ENCODE data around the gene RAB31. TPM values are rescaled to one million over a fixed set of nuclear protein-coding genes. Genes with fewer than 3 reads are reported as not detected.

Gene RAB31
- total RNA-seq, 1 donor from 2014 or later = 30.3 TPM

DNA sequence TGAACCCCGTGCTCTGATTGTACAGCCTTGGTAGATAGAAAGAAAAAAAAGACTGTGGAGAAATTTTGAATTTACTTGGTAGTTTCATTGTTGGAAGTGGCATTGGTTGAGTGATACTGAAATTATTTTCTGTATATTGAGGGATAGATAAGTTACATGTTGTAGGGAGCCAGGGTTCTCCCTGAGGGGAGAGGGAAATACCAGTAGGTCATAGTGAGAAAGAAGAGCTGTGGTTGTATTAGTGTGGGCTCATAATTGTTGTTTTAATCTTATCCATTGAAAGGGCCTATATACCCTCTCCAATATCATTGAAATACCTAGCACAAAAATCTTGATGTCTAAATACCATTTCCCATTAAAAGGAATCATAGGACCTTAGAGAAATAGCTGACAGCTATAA is 16.9 kb upstream of the RAB31 start:
- no peak for DNase-seq (ENCODE audit: low spot score)

DNA sequence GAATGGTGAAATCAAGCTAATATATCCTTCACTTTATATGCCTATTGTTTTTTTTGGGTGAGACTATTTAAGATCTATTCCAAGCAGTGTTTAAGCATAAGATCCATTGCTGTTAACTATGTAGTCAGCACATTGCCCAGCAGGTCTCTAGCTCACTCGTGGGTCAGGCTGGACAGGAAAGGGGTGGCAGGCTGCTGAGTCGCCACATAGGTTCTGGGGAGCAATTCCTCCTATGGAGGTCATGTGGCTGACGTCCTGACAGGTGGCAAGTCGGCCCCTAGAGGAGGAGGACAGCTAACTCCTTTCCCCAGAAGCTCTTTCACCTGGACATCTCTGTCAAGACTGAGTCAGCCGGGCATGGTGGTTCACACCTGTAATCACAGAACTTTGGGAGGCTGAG is 13.9 kb upstream of the RAB31 start:
- DNase-seq (ENCODE audit: low spot score) = no peak

DNA sequence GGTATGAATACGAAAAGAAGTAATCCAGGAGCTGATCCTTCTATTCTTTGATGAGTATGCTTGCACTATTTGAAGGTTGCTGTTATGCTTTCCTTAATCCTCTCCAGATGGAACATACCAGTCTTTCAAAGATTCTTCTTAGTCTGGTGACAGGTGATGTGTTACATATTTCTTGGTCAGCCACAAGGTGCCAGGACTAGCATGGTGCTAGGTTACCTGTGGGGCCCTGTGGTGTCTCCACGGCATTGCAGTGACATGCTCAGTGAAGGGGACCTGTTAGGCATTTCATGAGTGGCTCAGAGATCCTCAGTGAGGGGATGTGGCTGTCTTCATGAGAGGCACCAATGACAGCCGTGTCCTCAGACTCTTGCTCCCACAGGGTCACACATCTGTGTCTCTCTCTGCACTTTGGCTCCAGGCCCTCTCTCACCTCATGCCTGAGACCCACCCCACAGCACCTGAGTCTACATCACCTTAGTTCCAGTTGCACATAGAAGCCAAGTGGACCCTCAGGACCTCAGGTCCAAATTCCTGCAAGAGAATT is 13.1 kb upstream of the RAB31 start:
- no peak for DNase-seq (ENCODE audit: low spot score)

DNA sequence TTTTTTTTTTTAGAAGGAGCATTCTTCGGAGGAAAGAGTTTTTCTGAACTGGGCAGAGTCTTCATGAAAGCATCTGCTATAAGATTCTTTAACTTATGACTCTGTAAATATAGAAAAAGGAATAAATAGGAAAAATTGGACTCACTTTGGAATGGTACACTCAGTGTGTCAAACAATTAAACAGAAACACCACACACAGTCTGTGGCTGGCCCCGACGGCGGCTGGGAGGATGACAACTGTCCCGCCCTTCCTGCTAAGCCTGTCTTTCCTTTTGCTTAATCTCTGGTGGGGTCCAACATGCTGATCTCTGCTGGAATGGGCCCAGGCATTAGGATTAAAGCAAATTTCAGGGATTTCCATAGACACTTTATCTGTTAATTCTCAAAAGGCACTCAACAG is 12.5 kb upstream of the RAB31 start:
- no peak for DNase-seq (ENCODE audit: low spot score)

DNA sequence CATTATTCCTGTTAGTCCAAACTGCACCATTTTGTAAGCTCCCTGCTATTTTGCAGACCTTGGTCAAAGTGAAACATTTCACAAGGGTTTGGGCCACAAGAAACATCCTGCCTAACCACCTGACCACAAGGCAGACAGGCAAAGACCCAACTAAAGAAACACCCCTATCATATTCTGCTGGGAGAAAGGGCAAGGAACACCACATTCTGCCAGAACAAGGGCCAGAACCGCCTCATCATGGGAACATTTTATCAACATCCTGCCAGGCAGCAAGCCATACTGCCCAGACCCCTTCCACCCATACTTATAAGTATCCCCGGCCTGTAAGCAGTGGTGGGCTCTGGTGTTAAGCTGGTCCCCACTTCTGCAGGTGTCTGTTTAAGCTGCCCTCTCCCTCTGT is 12.0 kb upstream of the RAB31 start:
- no peak for DNase-seq (ENCODE audit: low spot score)

DNA sequence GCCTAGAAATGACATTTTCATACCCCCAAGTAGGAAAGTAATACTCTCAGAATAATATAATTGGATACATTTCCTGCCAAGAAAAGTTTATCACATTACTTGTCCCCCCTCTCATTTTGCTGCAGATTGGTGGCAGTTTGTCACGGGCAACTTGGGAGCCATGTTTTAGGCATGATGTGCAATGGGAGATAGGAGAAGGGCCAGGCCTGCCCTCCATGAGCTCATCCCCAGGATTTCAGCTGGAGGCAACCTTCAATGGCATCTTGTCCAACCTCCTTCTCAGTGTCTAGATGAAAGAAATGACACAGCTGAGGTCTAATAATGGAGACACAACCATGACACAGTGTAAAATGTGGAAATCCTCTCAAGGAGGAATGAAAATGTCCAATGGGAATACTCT is 11.4 kb upstream of the RAB31 start:
- no peak for DNase-seq (ENCODE audit: low spot score)

DNA sequence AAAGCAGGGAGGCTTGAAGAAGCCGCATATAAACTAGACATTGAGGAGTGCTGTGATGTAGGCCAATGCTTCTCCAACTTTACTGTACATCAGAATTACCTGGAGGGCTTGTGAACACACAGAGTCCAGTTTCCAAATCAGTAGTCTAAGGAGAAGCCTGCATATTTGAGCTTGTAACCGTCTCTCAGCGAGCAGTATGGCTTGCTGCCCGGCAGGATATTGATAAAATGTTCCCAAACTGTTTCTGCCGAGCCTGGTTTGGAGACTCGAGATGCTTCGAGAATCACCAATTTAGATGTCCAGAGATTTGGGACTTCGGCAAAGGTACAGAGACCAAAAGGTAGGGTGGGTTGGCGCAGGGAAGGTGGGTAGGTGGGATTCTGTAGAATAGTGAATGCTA is 11.0 kb upstream of the RAB31 start:
- DNase-seq (ENCODE audit: low spot score) = no peak

DNA sequence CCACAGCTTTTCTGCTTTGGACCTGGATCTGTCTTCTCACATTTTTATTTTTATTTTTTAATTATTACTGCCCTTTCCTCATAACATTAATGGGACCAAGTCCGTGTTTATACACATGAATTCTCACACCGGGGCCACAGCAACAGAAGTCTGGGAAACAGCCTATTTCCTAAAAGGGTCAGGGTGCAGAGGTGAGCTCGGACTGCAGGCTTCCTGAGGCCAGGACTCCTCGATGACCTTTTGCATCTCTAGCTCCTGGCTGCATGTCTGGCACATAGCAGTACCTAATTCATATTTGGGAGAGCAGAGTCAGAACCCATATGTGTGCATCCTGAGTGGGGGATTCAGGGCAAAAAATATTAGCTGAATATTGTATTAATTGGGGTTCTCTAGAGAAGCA is 9.6 kb upstream of the RAB31 start:
- DNase-seq (ENCODE audit: low spot score) = no peak

DNA sequence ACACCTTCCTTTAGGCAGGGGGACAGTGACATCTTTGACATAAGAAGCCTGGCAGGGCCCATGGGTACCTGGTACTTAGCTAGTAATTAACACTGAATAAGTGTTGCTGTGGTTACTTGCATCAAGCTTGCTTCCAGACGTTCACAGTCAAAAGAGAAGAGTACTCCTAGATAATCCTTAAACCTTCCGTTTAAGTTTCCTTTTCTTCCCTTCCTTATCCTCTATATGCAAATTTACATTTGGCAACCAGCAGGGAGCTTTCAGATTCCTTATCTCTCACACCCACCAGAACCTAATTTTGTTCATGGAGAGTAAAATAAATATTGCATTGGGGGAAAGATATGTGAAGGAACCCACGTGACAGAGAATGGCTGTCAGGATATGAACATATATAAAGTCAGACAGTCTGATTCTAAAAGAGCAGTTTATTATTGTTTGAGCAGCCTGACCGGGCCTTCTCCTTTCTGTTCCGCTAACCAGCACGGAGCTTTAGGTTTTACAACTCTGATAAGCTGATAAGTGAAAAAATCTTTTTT is 7.8 kb upstream of the RAB31 start:
- DNase-seq (ENCODE audit: low spot score) = no peak

DNA sequence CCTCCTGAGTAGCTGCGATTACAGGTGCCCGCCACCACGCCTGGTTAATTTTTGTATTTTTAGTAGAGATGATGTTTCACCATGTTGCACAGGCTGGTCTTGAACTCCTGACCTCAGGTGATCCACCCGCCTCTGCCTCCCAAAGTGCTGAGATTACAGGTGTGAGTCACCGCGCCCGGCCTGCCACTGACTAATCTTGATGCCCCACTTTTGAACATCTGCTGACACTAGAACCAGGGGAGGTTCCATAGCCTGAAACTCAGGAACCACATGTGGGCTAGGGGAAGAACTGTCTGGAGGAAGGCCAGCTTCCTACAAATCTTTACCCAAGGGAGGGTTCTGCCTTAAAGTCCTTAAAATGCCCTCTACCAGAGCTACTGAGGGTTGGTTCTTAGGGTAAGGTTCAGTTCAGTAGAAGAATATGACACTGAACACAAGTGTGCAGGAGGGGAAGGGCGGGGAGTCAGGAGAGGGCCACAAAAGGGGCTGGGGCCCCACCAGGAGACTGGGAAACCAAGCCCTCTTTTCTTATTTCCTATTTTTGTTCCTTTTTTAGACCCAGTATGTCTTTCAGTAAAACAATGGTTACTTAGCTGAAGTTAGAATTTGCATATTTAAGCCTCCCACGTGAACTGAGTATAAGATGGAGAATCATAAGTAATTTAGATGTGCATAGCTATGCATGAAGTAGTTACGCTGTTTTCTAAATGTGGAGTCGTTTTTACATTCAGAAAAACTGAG is 6.3 kb upstream of the RAB31 start:
- DNase-seq (ENCODE audit: low spot score) = no peak

DNA sequence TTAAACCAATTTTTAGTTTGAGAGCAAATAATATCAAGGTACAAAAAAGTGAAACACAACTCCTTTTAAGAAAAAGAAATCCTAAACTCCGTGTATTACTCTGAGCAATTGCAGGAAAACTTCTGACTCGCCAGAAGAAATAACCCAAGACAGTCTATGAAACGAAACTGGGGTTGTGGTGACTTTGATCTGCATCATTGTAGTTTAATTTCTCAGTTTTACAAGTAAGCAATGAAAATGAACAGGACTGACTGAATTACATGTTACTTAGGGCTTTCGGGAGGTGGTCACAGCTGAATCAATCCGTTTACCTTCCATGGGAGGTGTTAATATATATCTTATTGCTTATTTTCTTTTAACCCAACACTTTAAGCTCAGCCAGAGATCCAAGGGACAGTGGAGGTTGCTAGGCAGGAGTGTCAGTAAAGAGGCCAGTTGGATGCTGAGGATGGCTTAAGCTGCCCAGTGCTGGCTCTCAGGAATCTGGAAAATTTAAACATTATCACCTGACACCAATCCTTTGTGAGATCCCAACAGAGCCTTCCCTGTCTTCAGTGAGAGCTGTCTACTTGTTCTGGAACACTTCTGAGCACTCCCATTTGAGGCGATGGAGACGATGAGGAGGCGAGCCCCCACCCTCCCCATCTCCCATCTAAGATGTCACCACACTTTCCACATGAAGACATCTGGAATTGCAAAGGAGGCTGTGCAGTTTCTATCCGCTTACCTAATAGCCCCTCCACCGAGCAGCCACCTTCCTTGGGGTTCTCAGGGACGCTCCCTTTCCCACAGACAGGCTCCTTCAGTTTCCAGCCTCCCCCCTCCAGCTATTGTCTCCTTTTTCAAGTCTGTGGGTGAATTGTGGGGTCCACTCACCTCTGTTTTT is 3.6 kb upstream of the RAB31 start:
- no peak for DNase-seq (ENCODE audit: low spot score)

DNA sequence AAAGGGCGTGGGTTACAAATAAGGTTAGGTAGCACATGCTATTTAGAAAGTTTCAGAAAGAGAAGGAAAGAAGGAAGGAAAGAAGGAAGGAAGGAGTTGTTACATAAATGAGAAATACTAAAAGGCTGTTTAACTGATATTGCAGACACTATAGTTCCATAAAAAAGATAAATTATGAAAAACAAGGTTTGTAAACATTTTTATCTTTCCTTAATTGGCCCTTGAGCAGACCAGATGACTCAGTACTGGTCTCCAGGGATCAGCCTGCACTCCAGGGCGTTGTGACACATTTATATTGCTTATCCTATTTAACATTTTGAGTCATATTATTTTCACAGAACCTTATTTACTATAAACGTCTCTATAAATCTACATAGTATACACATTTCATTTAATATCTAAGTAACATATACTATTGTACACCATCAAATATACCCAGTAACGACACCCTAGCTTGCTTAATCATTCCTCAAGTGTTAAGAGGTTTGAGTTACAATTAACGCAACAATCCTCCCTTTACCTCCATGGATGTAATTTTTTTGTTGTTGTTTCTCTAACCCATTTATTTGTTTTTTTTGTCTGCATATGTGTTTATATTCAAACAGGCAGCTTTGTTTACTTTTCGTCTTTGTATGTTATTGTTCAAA is 2.8 kb upstream of the RAB31 start:
- no peak for DNase-seq (ENCODE audit: low spot score)

DNA sequence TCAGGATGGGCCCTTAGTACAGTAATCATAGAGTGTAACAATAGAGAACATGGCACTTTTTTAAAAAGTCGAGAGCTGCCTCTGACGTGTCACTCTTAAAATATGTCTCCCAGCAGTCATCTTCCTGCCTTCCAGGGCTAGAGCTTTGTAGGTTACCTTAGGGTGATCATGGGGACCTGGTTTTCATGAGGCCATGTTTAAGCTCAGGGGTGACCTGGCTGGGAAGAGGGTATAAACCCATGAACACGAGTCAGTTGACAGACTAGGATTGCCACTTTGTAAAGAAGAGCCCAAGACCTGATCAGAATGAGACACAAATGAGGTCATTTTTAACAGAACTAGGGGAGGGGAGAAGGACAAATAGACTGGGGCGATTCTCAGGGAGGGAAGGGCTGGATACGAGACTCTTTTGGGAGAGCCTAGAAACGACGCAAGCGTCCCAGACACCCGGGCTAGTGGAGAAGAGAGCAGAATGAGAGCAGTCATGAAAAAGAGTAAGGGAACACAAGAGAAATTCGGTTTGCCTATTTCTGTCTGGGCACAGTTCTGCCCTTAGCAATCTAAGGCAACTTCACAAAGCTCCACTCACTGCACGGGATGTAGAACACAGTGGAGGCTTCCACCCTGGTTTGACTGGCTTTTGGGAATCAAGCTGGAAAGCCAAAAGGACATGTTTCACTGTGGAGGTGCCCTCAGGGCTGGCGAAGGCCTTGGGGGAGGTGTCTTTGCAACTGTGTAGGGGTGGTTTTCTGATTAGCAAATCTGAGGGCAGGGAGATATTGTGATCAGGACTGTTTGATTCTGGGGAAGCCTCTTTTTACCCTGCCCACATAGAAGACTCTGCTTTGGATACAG is 1.8 kb upstream of the RAB31 start:
- no peak for DNase-seq (ENCODE audit: low spot score)

DNA sequence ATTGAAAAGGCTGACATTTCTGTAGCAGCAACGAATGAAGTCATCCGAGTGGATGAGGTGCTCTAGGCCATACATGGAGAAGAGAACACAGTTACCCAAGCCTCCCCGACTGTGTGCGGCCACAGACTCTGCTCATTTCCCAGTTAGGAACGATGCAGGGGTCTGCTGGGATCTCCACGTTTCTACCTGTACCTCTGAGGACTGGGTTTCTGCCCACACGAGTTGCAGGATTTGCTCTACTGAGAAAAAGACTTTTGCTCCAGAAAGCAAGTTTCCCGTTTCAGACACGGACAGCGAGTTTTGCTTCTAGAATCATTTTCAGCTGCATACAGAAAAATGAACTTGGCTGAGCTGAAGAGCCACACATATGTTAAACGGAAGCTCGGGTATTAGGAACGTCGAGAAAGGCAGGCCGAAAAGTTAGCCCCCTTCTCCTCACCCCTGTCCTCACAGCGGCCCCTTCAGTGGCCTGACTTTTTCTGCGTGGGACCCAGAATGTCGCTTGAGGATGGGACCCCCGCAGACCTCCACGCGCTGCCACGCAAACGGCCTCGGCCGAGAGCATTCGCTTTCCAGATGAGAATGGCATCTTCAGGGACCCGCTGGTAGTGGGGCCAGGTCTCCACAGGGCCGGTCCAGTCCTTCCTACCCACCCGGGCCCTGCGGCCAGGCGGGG is 582 bp upstream of the RAB31 start:
- DNase-seq (ENCODE audit: low spot score) = no peak

DNA sequence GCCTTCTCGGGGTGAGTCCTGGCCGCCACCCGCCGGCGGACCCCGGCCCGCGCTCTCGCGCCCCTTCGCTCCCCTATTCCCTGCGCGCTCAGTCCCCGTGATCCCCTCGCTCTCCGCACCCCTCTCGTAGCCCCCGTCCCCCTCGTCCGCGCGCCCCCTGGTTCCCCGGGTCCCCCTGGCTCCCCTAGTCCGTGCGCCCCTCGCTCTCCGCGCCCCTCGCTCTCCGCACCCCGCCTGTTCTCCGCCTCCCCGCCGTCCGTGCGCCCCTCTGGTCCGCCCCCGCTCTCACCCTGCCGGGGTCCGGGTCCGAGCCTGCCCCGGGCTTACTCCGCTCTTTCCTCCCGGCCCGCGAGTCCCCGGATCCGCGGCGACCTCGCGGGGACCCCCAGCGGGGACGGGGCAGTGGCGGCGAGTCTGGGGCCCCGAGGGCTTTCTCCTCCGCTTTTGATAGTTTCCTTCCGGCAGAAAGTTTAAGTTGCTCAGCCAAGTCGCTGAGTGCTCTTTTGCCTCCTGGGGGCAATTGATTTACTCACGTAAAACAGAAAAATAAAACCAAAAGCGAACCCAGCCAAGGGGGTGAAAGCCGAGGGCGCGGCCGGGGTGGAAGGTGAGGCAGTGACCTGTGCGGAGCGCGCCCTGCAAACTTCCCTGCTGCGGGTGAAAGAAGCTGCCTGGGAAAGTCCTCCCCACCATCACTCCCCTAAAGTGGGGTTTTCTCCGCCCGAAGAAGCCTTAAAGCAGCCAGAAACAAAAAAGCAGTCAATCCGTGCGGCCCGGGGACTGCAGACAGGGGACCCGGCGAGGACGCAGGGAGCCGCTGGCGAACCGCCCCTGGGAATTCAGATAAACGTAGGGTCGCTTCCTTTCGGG is 568 bp downstream of the RAB31 start:
- no peak for DNase-seq (ENCODE audit: low spot score)

DNA sequence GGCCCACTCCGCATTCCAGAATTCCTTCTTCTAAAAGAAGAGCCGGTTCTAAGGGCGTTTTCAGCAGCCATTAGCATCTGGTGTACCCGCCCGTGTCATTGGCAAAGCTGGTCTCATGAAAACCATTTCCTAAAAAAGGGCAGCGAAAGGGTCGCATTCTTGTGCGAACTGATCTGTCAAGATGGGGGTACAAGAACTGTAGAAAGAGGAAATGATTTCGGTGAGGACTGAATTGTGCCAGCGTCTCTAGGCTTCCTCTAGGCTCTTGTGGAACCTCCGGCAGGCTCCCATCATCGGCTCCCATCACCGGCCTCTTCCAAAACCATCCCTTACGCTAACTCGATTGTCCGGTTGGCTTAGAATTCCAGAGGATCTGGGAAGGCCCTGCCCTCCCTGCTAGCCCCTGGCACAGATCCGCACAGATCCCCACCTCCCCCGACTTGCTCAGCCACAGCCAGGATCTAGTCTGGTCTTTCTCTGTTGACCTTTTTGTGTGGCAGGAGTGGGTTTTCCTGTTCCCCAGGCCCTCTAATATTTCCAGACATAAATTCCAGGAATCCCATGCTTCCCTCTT is 1.3 kb downstream of the RAB31 start:
- DNase-seq (ENCODE audit: low spot score) = no peak

DNA sequence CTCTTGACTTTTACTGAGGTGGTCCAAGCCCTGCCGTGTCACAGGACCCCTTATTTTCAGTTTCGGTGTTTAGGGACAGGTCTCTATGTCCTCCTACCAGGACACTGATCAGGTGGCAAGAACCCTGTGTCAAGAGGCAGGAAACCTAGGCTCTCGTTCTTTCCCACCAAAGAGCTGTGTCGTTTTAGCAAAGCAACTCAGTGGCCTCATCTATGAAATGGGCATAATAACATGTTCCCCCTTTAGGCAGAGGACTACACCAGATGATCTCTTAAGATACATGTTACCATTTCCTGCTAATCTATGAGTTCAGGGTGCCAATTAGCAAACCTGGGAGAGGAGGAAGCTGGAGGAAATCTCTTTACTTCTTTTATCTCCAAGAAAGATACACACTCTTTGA is 1.9 kb downstream of the RAB31 start:
- DNase-seq (ENCODE audit: low spot score) = no peak

DNA sequence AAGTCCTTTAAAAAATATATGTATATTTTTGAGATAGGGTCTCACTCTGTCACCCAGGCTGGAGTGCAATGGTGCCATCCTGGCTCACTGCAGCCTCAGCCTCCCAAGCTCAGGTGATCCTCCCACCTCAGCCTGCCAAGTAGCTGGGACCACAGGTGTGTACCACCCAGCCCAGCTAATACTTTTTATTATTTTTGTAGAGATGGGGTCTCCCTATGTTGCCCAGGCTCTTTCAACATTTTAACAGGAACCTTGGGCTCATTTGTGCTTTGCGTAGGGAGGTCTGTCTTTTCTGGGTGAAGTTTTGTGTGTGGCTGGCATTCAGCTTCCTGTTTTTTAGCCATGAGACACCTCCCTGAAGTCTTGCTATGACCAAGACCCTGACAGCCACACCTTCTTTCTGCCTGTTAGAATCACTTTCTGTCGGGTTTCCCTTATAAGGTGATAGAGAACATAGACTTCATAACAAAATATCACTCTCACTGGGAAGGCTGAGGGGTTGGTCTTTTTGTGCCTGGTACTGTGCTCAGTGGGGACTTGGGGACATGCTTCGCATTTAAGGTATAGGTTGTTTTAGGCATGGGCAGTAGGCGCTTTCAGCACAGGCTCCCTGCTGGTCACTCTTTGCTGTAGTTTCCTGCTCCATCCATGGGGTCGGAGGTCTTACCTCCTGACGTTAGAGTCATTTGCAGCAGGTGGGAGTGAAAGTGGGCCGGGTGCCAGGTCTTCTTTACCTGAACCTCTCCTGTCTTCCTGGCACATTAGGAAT is 3.4 kb downstream of the RAB31 start:
- no peak for DNase-seq (ENCODE audit: low spot score)
